HepG2 (cell line): Measurements from ENCODE around the gene SREBF1. TPM values are rescaled to one million over a fixed set of nuclear protein-coding genes. Genes with fewer than 3 reads are reported as not detected.

ENCODE experiments used
- AFF4 ChIP-seq: sonication (generic); formaldehyde crosslinking; IDR thresholded peaks from 2 replicates; pipeline ENCODE4 v1.4.0; 2020; ENCODE audit warnings: missing genetic modification reagents
- AKAP8 ChIP-seq: sonication (generic); formaldehyde crosslinking; IDR thresholded peaks from 2 replicates; pipeline ENCODE4 v1.5.1; 2020; ENCODE audit warnings: mild to moderate bottlenecking, missing genetic modification reagents
- ARNTL ChIP-seq: sonication (generic); formaldehyde crosslinking; IDR thresholded peaks from 2 replicates; pipeline ENCODE4 v1.4.0; 2020; ENCODE audit warnings: mild to moderate bottlenecking, missing genetic modification reagents
- HDAC2 ChIP-seq: sonication (generic); formaldehyde crosslinking; IDR thresholded peaks from 2 replicates; pipeline ENCODE4 v1.4.0; 2020; ENCODE audit warnings: missing genetic modification reagents
- HNRNPLL ChIP-seq: fragments of 200-400 bp; formaldehyde crosslinking; IDR thresholded peaks from 2 replicates; pipeline ENCODE4 v1.6.1; 2017; ENCODE audit warnings: mild to moderate bottlenecking, low read depth, low read length; ENCODE audit not compliant: poor library complexity, severe bottlenecking
- HOXA3 ChIP-seq: sonication (generic); formaldehyde crosslinking; IDR thresholded peaks from 2 replicates; pipeline ENCODE4 v1.5.0; 2020; ENCODE audit warnings: missing genetic modification reagents
- MTERF4 ChIP-seq: sonication (generic); formaldehyde crosslinking; IDR thresholded peaks from 2 replicates; pipeline ENCODE4 v1.8.0; 2023; ENCODE audit warnings: mild to moderate bottlenecking, missing genetic modification reagents
- NFAT5 ChIP-seq: sonication (generic); formaldehyde crosslinking; IDR thresholded peaks from 2 replicates; pipeline ENCODE4 v1.4.0; 2020; ENCODE audit warnings: missing genetic modification reagents
- RFX1 ChIP-seq: fragments of 450-650 bp; IDR thresholded peaks from 2 replicates; pipeline ENCODE4 v1.6.1; 2017
- SKI ChIP-seq: fragments of 450-650 bp; IDR thresholded peaks from one replicate; pipeline ENCODE4 v1.6.1; 2018; ENCODE audit warnings: mild to moderate bottlenecking; ENCODE audit not compliant: partially characterized antibody
- THAP7 ChIP-seq: sonication (generic); formaldehyde crosslinking; IDR thresholded peaks from 2 replicates; pipeline ENCODE4 v1.8.1; 2023; ENCODE audit warnings: mild to moderate bottlenecking, missing genetic modification reagents
- U2AF1 ChIP-seq: fragments of 200-400 bp; formaldehyde crosslinking; optimal IDR thresholded peaks from 2 replicates; pipeline ENCODE3; 2017; ENCODE audit warnings: mild to moderate bottlenecking, low read depth, low read length
- YY1 ChIP-seq: IDR thresholded peaks from 2 replicates; pipeline ENCODE4 v1.6.1; 2011; ENCODE audit warnings: low read length, low read depth, moderate library complexity, mild to moderate bottlenecking; ENCODE audit not compliant: insufficient read depth, insufficient replicate concordance
- ZNF33B ChIP-seq: sonication (generic); formaldehyde crosslinking; IDR thresholded peaks from 2 replicates; pipeline ENCODE4 v1.5.1; 2020; ENCODE audit warnings: mild to moderate bottlenecking, missing genetic modification reagents
- ZNF672 ChIP-seq: sonication (generic); formaldehyde crosslinking; IDR thresholded peaks from 2 replicates; pipeline ENCODE4 v1.8.1; 2022; ENCODE audit warnings: missing genetic modification reagents
- ZNF704 ChIP-seq: sonication (generic); formaldehyde crosslinking; IDR thresholded peaks from 2 replicates; pipeline ENCODE4 v1.8.1; 2023; ENCODE audit warnings: mild to moderate bottlenecking, inconsistent platforms, moderate library complexity, missing genetic modification reagents, borderline replicate concordance
- polyA plus RNA-seq, 8 experiments: library from polyadenylated mRNA; depleted of rRNA in 3 of 8; stranded (reverse) in 7 of 8; unstranded in 1 of 8; fragments of >200 nt; fragmentation: Illumina TruSeq in 4 of 8; extraction: Trizol in 4 of 8; gene quantifications; 2 replicates each; pipeline versions ENCODE4 v1.2.1 to v1.2.3, GENCODE V29; 2011 to 2016; ENCODE audit warnings: low read depth in 4 of 8, missing spikeins in 1 of 8, mixed read lengths in 1 of 8; ENCODE audit not compliant: insufficient read depth in 1 of 8
- total RNA-seq, 5 experiments: library from RNA; depleted of rRNA; stranded (reverse); fragments of >200 nt; fragmentation: Illumina TruSeq; extraction: Trizol; gene quantifications; 2 replicates each; pipeline ENCODE4 v1.2.3, GENCODE V29; 2016; ENCODE audit warnings: low read depth in 1 of 5

SREBF1 gene
- total and polyA plus RNA-seq, 2 of the 13 experiments (the other 11 are each of a cell fraction or from before 2014, with no cell fraction given) = 34.3 to 38.0 TPM

- TF ChIP-seq ZNF704 (CRISPR knock-in tag) = peak; percentile 53; the same call in 1 of the 2 replicates
- peak; percentile 62 for TF ChIP-seq HNRNPLL
- no peak for TF ChIP-seq ZNF33B
- TF ChIP-seq ARNTL (CRISPR knock-in tag) = peak; percentile 79
- peak; percentile 59; the same call in 1 of the 2 replicates for TF ChIP-seq AKAP8 (CRISPR knock-in tag)
- TF ChIP-seq U2AF1 = no peak
- peak; percentile 65 for TF ChIP-seq YY1
- peak; percentile 90 for TF ChIP-seq SKI
- TF ChIP-seq HOXA3 (CRISPR knock-in tag) = peak; percentile 80
- peak; percentile 73; the same call in 1 of the 2 replicates for TF ChIP-seq HDAC2
- TF ChIP-seq RFX1 = no peak
- TF ChIP-seq MTERF4 (CRISPR knock-in tag) = peak; percentile 68; the same call in 1 of the 2 replicates
- TF ChIP-seq THAP7 (CRISPR knock-in tag) = no peak
- TF ChIP-seq NFAT5 = 0 out of 2 replicates have a peak, but pooled peaks have one; percentile 60
- peak; percentile 75 for TF ChIP-seq AFF4 (CRISPR knock-in tag)
- TF ChIP-seq ZNF672 (CRISPR knock-in tag) = no peak; the same call in 1 of the 2 replicates
Measured at GRCh38 chr17:17836250-17836817, 452 bp downstream of the SREBF1 start (continued).
